Hepatocyte (in vitro differentiated cells): ENCODE measurements around the gene CCDC91.

Experiments used
- CTCF ChIP-seq: fragments of 200-600 bp; sonication (generic); IDR thresholded peaks from 2 replicates; pipeline ENCODE4 v1.5.1; 2016; ENCODE audit warnings: antibody characterized with exemption, mild to moderate bottlenecking; ENCODE audit not compliant: poor library complexity
- EZH2 ChIP-seq: fragments of 200-600 bp; sonication (generic); IDR thresholded peaks from 2 replicates; pipeline ENCODE4 v1.6.1; 2016; ENCODE audit warnings: antibody characterized with exemption, mild to moderate bottlenecking, borderline replicate concordance

- TF ChIP-seq EZH2 (no peak), CTCF (no peak)
These were observed 317.6 kb downstream of the CCDC91 start for GRCh38 chr12:28507867-28508266.
